Hepatocyte (in vitro differentiated cells): ENCODE data around the gene CIAO3.

Experiments used
- CTCF ChIP-seq: fragments of 200-600 bp; sonication (generic); IDR thresholded peaks from 2 replicates; pipeline ENCODE4 v1.5.1; 2016; ENCODE audit warnings: antibody characterized with exemption, mild to moderate bottlenecking; ENCODE audit not compliant: poor library complexity
- EZH2 ChIP-seq: fragments of 200-600 bp; sonication (generic); IDR thresholded peaks from 2 replicates; pipeline ENCODE4 v1.6.1; 2016; ENCODE audit warnings: antibody characterized with exemption, mild to moderate bottlenecking, borderline replicate concordance
- EZH2phosphoT487 ChIP-seq: fragments of 200-600 bp; sonication (generic); IDR thresholded peaks from one replicate; pipeline ENCODE4 v1.6.1; 2018; ENCODE audit warnings: antibody characterized with exemption, mild to moderate bottlenecking, low read depth, moderate library complexity; ENCODE audit not compliant: unreplicated experiment, severe bottlenecking

GRCh38 chr16:779561-779960, 38.8 kb upstream of the CIAO3 start:
- TF ChIP-seq CTCF (no peak), EZH2 (no peak), EZH2phosphoT487 (no peak)
